ENCODE data around the gene SLC24A4.

DNA sequence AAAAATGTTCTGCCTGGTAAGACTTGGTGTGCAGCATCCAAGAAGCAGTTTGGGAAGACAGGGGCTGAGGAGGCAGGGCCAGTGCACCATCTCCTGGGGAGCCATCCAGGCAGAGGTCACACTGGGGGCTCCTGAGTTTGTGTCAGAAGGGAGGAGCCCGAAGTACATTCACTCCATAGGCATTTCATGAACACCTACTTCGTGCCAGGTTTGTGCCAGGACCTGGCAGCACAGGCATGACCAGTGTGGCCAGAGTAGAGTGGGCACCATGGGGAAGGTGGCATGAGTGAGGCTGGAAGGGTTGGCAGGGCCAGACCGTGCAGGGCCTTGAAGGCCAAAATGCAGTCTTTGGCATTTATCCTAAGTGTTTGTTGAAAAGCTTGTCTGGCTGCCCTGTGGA, 104.1 kb downstream of the SLC24A4 start:
- TF ChIP-seq EZH2 (IDR thresholded peaks at IDR 0.05; ENCODE audit: low read length, unreplicated experiment): no peak
- TF ChIP-seq, protein P1, sequence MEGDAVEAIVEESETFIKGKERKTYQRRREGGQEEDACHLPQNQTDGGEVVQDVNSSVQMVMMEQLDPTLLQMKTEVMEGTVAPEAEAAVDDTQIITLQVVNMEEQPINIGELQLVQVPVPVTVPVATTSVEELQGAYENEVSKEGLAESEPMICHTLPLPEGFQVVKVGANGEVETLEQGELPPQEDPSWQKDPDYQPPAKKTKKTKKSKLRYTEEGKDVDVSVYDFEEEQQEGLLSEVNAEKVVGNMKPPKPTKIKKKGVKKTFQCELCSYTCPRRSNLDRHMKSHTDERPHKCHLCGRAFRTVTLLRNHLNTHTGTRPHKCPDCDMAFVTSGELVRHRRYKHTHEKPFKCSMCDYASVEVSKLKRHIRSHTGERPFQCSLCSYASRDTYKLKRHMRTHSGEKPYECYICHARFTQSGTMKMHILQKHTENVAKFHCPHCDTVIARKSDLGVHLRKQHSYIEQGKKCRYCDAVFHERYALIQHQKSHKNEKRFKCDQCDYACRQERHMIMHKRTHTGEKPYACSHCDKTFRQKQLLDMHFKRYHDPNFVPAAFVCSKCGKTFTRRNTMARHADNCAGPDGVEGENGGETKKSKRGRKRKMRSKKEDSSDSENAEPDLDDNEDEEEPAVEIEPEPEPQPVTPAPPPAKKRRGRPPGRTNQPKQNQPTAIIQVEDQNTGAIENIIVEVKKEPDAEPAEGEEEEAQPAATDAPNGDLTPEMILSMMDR (conservative IDR thresholded peaks at IDR 0.05; ENCODE audit: low read depth, low read length): no peak
